ENCODE results near the gene FOXP3. TPM values are rescaled to one million over a fixed set of nuclear protein-coding genes. Genes with fewer than 3 reads are reported as not detected.

Gene FOXP3
- total RNA-seq, 2 donors from 2014 or later, result 80.4 to 109 TPM

GRCh38 chrX:49206543-49206942 is 58.0 kb downstream of the FOXP3 start:
- H3K4me1 Mint-ChIP-seq, result no peaks in the 10 kb centered on the region
- H3K27ac Mint-ChIP-seq, result no peak overlapping the region
- no peaks in the 10 kb centered on the region for H3K9me3 Mint-ChIP-seq
- no peaks in the 10 kb centered on the region for H3K27me3 Mint-ChIP-seq
- H3K36me3 Mint-ChIP-seq (ENCODE audit: low read depth), result no peaks in the 10 kb centered on the region
- no peak overlapping the region for H3K4me3 Mint-ChIP-seq
- no peak for ATAC-seq (replicated peaks)

GRCh38 chrX:49205443-49205842 is 59.1 kb downstream of the FOXP3 start:
- no peaks in the 10 kb centered on the region for H3K36me3 Mint-ChIP-seq (ENCODE audit: low read depth)
- ATAC-seq (replicated peaks), result no peak
- no peaks in the 10 kb centered on the region for H3K9me3 Mint-ChIP-seq
- H3K4me1 Mint-ChIP-seq, result no peaks in the 10 kb centered on the region
- no peaks in the 10 kb centered on the region for H3K27me3 Mint-ChIP-seq
- H3K4me3 Mint-ChIP-seq, result no peak overlapping the region
- H3K27ac Mint-ChIP-seq, result no peak overlapping the region

- Mint-ChIP-seq H3K4me1 (no peaks in the 10 kb centered on the region), H3K27me3 (no peaks in the 10 kb centered on the region), H3K4me3 (no peak overlapping the region), H3K36me3 (ENCODE audit: low read depth) (no peaks in the 10 kb centered on the region), H3K27ac (no peak overlapping the region), H3K9me3 (no peaks in the 10 kb centered on the region)
- ATAC-seq (replicated peaks), result no peak
Observed at GRCh38 chrX:49204709-49205108, 59.8 kb downstream of the FOXP3 start.

- no peaks in the 10 kb centered on the region for H3K4me1 Mint-ChIP-seq
- H3K27ac Mint-ChIP-seq, result peak overlapping the region; percentile 66
- no peaks in the 10 kb centered on the region for H3K27me3 Mint-ChIP-seq
- no peak for ATAC-seq (replicated peaks)
- H3K4me3 Mint-ChIP-seq, result no peak overlapping the region
- peaks cover 3% of the 10 kb centered on the region for H3K36me3 Mint-ChIP-seq (ENCODE audit: low read depth)
- no peaks in the 10 kb centered on the region for H3K9me3 Mint-ChIP-seq
Observed at GRCh38 chrX:49204017-49204416, 60.5 kb downstream of the FOXP3 start.

DNA sequence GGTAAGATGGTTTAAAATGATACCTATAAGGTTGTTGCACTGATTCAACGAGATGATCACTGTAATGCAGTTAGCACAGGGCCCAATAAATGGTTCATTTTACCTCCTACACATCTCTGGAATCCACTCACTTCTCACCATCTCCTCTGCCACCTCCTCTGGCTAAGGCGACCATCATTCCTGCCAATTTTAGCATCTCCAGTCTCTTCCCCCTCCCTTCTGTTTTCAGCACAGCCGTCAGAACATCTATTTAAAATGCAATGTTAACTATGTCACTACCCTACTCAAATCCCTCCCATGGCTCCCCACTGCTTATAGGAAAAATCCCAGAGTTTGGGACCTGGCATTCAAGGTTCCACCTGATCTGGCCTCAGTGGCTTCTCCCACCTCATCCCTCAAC is 61.0 kb downstream of the FOXP3 start:
- peak overlapping the region; percentile 66 for H3K27ac Mint-ChIP-seq
- H3K36me3 Mint-ChIP-seq (ENCODE audit: low read depth), result peaks cover 8% of the 10 kb centered on the region
- peaks cover under 1% of the 10 kb centered on the region for H3K4me1 Mint-ChIP-seq
- no peak for ATAC-seq (replicated peaks)
- no peaks in the 10 kb centered on the region for H3K9me3 Mint-ChIP-seq
- H3K27me3 Mint-ChIP-seq, result no peaks in the 10 kb centered on the region
- no peak overlapping the region for H3K4me3 Mint-ChIP-seq

- H3K27ac Mint-ChIP-seq, result no peak overlapping the region
- peaks cover 9% of the 10 kb centered on the region for H3K4me1 Mint-ChIP-seq
- no peaks in the 10 kb centered on the region for H3K9me3 Mint-ChIP-seq
- peaks cover 17% of the 10 kb centered on the region for H3K36me3 Mint-ChIP-seq (ENCODE audit: low read depth)
- H3K27me3 Mint-ChIP-seq, result no peaks in the 10 kb centered on the region
- no peak for ATAC-seq (replicated peaks)
- no peak overlapping the region for H3K4me3 Mint-ChIP-seq
Observed at GRCh38 chrX:49202022-49202421, 62.5 kb downstream of the FOXP3 start.

Other genes with a start within 250 kb of the FOXP3 start
- gene TFE3, start 221.4 kb downstream of the FOXP3 start, total RNA-seq, result 10 to 100 TPM; 35.0 to 38.9 TPM
- gene CCDC120, start 205.7 kb downstream of the FOXP3 start, total RNA-seq, result 1 to 10 TPM; 6.9 to 7.3 TPM
- gene PRAF2, start 190.7 kb downstream of the FOXP3 start, total RNA-seq, result 10 to 100 TPM; 14.3 to 21.7 TPM
- gene WDR45, start 184.8 kb downstream of the FOXP3 start, total RNA-seq, result 10 to 100 TPM; 40.6 to 44.5 TPM
- 10 to 100 TPM; 17.3 to 18.1 TPM for gene GPKOW, start 141.0 kb downstream of the FOXP3 start, total RNA-seq
- gene MAGIX, start 102.0 kb downstream of the FOXP3 start, total RNA-seq, result 1 to 10 TPM; 1.5 to 3.7 TPM
- gene PLP2, start 92.8 kb downstream of the FOXP3 start, total RNA-seq, result 100 to 1,000 TPM; 228 to 233 TPM
- gene PRICKLE3, start 78.3 kb downstream of the FOXP3 start, total RNA-seq, result 10 to 100 TPM; 19.8 to 45.3 TPM
- 10 to 100 TPM; 16.6 to 53.4 TPM for gene SYP, start 64.5 kb downstream of the FOXP3 start, total RNA-seq
- 1 to 10 TPM in 1 of 2 donors, under 1 TPM in 1; 0.82 to 6.2 TPM for gene CACNA1F, start 31.4 kb downstream of the FOXP3 start, total RNA-seq
- 10 to 100 TPM; 21.7 to 33.0 TPM for gene CCDC22, start 29.2 kb downstream of the FOXP3 start, total RNA-seq
- gene PPP1R3F, start 5.1 kb upstream of the FOXP3 start, total RNA-seq, result 1 to 10 TPM; 6.6 to 8.8 TPM
- not detected for gene GAGE10, start 38.9 kb upstream of the FOXP3 start, total RNA-seq
- not detected for gene GAGE12J, start 57.3 kb upstream of the FOXP3 start, total RNA-seq
- gene GAGE13, start 66.9 kb upstream of the FOXP3 start, total RNA-seq, result not detected